Activated naive CD4-positive, alpha-beta T cell (primary cell): Measurements from ENCODE around the gene ZNF829.
A peak's percentile ranks its signal among the peaks of the same experiment; 100 is the strongest.

Experiments
- DNase-seq, 4 experiments: peaks; one replicate each; lab custom pipeline; 2025; lab: John Stamatoyannopoulos, UW

The ZNF829 gene

DNA sequence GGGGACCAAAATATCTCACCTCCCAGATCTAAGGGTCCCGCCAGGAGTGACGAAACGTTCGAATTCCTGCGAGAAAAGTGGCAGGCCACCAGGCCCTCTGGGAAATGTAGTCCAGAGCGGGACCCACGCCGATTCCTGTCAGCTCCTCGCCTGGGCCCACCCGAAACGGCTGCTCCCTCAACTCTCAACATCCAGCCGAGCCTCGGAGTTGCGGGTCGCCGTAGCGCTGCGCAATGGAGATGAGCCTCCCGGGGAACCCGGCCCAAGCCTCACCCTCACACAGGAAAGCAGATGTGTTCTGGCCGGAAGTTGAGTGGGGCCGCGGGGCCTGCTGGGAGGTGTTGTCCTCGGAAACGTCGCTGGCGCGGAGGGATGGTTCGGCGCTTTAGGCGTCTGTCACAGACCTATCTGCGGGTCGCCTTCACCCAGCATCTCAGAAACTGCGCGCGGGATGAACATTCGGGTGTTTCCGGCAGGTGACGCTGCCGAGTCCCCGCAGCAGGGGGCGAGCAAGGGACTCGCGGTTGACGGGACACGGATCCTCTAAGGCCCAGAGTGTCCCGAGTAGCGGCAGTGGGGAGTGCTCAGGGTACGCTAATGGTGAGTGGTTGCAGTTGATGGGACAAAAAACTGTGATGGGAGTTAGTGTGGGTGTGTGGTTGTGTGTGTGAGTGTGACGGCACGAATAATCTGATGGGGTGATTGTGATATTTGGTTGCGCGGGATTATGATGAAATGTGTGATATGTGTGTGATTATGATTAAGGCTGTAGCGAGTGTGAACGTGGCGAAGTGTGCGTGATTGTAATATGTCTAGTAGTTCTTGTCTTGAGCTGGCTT, at the start of gene ZNF829, which contains the start of gene ZNF568:
Gene ZNF829 (minus strand): TSS at position 300 of the 839 bp plus-strand sequence. CDS start 1,124 bp downstream, outside the sequence.
Gene ZNF568 (plus strand): TSS at position 341 of the 839 bp plus-strand sequence. CDS start 6,439 bp downstream, outside the sequence.
- peak; percentile 75 to 87 (median 86) for DNase-seq

DNA sequence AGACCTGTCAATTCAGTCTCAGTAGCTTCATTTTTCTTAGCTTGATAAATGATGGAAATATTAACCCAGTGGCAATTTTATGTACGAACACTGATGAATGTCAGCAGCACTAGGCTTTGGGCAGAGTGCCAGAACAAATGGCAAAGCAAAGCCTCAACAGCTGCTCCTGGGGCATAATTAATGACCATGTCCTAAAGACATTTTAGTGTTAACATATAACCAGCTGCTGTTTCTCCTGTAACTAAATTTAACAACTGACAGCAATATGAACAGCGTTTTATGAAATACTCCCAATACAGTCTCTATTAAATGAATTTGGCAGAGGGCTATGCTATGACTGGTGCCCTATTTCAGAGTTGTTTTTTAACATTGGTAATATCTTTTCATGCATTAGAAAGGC, 47.2 kb upstream of the ZNF829 start:
- DNase-seq = no peak

DNA sequence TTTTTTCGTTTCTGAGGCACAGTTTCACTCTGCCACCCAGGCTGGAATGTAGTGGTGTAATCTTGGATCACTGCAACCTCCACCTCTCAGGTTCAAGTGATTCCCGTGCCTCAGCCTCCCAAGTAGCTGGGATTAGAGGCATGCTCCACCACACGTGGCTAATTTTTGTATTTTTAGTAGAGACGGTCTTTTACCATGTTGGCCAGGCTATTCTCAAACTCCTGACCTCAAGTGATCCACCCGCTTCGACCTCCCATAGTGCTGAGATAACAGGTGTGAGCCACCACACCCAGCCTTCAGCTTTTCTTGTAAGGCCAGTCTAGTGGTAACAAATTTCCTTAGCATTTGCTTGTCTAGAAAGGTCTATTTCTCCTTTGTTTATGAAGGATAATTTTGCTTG, 46.3 kb upstream of the ZNF829 start:
- DNase-seq = no peak

DNA sequence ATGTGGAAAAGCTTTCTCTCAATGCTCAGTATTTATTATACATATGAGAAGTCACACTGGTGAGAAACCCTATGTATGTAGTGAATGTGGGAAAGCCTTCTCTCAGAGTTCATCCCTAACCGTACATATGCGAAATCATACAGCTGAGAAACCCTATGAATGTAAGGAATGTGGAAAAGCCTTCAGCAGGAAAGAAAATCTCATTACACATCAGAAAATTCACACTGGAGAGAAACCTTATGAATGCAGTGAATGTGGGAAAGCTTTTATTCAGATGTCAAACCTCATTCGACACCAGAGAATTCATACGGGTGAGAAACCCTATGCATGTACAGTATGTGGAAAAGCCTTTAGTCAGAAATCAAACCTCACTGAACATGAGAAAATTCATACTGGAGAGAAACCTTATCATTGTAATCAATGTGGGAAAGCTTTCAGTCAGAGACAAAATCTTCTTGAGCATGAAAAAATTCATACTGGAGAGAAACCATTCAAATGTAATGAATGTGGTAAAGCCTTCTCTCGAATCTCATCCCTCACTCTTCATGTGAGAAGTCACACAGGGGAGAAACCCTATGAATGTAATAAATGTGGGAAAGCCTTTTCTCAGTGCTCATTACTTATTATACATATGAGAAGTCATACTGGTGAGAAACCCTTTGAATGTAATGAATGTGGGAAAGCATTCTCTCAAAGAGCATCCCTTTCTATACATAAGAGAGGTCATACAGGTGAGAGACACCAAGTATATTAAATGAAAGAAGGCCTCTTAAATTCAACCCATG, 34.4 kb upstream of the ZNF829 start:
- no peak for DNase-seq

DNA sequence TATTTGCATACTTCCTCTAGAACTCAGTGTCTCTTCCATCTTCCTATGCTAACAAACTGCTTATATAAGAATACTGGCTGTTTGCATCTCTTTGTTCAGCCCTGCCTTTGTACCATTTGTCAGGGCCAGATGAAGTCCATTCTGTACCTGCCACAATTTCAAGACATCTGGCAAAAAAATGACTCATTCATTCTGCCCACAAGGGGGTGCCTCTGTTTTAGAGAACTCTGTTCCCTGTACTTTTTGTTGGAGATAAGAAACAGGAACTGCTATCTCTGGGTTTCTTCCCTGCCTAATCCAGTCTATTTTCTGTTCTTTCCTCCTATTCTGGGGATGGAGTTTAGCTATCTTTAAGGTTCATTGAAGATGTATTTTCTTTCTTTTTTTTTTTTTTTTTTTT, 23.1 kb upstream of the ZNF829 start:
- DNase-seq = no peak

DNA sequence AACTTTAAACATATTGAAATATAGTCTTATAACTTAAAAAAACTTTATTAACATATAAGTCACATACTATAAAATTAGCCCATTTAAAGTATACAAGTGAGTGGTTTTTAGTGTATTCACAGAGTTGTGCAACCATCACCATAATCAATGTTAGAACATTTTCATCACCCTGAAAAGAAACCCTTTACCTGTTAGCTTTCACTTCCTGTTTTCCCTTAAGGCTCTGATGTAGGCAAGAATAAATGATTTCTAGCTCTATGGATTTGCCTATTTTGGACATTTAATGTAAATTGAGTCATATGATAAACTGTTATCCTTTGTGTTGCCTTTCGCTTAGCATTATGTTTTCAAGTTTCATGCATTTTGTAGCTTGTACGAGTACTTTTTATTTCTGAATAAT, 15.6 kb upstream of the ZNF829 start:
- DNase-seq = no peak

DNA sequence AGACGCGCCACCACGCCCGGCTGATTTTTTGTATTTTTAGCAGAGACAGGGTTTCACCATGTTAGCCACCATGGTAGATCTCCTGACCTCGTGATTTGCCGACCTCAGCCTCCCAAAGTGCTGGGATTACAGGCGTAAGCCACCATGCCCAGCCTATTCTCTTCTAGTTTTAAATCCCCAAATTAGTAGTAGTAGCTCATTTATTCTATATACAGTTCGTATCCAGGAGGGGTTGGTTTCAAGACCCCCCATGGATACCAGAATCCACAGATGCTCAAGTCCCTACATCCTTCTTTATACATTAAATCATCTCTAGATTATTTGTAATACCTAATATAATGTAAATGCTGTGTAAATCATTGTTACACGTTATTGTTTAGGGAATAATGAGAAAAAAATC, 2.0 kb upstream of the ZNF829 start:
- DNase-seq = no peak

DNA sequence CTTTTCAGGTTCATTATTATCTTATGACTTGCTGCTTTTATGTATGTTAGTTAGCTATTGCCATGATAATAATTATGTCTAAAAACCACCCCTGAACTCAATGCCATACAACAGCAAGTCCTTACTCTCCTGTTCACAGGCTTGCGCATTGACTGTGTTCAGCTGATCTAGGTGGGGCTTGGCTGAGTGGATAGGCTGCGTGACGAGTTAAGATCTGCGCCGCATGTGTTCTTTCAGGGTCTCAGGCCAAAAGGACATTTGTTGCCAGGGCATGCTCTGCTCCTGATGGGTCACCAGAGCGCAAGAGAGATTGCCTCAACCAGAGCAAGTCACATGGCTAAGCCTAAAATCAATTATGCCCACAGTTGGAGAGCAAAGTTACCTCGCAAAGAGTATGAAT, 900 bp upstream of the ZNF829 start:
- no peak for DNase-seq

DNA sequence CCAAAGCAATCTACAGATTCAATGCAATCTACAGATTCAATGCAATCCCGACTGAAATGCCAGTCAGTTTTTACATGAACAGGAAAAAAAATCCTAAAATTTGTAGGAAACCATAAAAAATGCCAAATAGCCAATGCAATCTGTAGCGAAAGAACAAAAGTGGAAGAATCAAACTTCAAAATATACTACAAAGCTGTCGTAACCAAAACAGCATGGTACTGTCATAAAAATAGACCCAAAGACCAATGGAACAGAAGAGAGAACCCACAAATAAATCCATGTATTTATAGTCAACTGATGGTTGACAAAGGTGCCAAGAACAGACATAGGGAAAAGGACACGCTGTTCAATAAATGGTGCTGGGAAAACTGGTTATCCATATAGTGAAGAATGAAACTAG, 17.7 kb downstream of the ZNF829 start:
- no peak for DNase-seq

DNA sequence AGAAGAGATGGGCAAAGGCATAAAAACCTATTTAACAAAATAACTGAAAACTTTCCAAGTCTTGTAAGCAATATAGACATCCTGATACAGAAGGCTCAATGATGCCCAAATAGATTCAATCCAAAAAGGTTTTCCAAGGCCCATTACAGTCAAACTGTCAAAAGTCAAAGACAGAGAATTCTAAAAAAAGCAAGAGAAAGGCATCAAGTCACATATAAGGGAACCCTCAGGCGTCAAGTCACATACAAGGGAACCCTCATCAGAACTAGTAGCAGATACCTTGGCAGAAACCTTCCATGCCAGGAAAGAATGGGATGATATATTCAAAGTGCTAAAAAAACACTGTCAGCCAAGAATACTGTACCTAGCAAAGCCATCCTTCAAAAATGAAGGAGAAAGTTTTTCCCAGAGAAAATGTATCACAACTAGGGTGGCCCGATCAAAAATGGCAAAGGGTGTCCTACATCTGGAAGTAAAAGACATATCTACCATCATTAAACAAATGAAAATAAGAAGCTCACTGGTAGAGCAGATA, 21.2 kb downstream of the ZNF829 start:
- DNase-seq = no peak

DNA sequence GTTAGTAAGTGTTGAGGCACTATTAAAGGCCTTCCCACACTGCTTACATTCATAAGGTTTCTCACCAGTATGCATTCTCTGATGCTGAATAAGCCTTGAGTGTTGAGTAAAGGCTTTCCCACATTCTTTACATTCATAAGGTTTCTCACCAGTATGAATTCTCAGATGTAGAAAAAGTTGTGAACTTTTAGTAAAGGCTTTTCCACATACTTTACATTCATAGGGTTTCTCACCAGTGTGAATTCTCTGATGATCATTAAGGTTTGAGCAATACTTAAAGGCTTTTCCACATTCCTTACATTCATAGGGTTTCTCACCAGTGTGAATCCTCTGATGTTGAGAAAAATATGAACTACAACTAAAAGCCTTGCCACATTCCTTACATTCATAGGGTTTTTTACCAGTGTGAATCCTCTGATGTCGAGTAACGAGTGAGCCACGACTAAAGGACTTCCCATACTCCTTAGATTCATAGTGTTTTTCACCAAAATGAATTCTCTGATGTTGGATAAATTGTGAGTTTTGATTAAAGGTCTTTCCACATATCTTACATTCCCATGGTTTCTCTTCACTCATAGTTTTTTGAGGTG, 24.2 kb downstream of the ZNF829 start:
- no peak for DNase-seq

DNA sequence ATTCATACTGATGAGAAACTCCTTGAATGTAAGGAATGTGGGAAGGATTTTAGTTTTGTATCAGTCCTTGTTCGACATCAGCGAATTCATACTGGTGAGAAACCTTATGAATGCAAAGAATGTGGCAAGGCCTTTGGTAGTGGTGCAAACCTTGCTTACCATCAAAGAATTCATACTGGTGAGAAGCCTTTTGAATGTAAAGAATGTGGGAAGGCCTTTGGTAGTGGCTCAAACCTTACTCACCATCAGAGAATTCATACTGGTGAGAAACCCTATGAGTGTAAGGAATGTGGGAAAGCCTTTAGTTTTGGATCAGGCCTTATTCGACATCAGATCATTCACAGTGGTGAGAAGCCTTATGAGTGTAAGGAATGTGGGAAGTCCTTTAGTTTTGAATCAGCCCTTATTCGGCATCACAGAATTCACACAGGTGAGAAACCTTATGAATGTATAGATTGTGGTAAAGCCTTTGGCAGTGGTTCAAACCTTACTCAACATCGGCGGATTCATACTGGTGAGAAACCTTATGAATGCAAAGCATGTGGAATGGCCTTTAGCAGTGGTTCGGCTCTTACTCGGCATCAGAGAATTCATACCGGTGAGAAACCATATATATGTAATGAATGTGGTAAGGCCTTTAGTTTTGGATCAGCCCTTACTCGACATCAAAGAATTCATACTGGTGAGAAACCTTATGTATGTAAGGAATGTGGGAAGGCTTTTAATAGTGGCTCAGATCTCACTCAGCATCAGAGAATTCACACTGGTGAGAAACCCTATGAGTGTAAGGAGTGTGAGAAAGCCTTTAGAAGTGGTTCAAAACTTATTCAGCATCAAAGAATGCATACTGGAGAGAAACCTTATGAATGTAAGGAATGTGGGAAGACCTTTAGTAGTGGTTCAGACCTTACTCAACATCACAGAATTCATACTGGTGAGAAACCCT, 38.8 kb downstream of the ZNF829 start:
- no peak for DNase-seq

DNA sequence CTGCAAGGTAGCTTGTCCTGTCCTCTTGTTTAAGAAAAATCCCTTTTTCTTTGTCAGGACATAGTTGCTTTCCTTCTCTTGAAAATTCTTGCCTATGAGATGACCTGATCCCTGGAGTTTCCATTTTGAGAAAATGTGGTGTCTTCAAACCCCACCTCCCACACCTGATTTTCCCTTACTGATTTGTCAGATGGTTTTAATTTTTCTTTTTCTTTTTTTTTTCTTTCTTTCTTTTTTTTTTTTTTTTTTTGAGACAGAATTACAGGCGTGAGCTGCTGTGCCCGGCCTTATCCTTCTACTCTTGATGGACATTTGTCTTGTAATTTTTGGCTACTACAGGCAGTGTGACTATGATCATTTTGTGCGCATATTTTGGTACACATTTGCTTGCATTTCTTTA, 64.2 kb downstream of the ZNF829 start:
- DNase-seq = no peak

DNA sequence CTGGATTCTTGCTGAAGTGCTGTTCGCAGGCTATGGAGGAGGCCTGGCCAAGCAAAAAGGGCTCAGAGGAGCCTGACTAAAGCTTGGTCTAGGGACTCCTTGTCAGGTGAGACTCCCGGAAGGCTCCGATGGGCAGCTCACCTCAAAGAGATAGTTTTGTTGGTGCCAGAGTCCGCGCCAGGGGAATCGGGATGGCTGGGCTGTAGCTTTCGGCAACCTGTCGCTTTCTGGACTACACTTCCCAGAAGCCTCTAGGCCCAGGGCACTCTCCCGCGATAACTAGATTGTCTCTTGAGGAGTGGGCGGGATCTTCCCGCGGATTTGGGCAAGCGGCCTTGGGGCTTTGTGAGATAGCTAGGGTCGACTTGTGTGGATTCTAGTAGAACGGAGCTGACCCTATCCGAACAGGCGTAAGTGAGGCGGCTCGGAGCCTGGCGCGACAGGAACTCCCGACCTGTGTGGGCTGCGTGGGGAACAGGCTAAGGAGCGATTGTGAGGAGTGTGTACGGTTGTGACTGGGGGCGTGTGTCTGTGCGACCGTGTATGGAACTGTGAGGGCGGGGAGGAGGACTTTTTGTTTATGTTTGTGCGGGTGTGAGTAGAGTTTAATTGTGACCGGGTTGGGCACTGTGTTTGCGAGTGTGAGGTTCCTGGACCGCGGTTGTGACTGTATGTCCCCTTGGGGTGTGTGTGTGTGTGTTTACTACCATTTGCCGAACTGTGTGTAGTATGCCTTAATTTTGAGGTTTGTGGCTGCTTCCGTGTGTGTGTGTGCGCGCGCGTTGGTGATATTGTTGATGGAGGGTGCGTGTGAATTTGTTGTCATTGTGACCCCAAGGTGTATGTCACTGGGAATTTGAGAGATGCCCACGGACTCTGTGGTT, 65.3 kb downstream of the ZNF829 start, which contains the start of gene ZNF345:
Gene ZNF345 (plus strand): TSS at position 318 of the 884 bp plus-strand sequence. CDS start 25,955 bp downstream, outside the sequence.
- peak; percentile 45 to 73 (median 52) for DNase-seq

DNA sequence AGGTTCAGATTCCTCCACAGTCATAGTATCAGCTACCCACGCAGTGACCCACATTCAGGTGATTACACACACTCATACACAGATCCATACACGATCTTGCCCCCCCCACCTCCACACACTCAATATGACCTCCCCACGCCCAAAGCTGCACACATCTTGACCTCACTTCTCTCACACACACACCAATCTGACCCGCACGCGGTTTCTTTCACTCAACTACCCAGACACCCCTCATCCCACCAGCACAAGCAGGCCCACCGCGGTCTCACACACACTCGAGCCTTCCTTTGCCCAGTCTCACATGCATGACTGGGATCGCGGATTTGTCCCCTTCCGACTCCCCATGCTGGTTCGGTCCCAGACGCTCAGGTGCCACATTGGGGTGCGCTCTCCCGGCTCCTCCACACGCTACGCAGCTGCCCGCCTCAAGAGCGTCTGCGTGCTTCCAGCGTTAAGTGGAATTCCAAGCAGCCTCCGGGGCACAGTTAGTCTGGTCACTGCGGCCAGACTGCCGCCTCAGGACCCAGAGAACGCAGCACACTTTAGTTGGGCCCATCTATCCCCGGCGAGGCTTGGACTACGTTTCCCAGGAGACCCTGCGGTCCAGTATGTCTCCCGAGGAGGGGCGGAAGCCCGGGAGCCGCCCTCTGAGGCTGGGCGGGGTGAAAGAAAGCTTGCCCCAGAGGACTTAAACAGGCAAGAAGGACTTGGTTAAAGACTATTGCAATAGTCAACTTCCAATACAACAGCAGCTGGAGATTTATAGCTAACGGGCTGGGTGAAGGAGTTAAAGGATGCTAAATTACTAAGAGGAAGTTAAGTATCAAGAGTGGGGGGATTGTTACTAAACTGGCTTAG, 66.2 kb downstream of the ZNF829 start:
- peak; percentile 45 to 82 (median 70) for DNase-seq

DNA sequence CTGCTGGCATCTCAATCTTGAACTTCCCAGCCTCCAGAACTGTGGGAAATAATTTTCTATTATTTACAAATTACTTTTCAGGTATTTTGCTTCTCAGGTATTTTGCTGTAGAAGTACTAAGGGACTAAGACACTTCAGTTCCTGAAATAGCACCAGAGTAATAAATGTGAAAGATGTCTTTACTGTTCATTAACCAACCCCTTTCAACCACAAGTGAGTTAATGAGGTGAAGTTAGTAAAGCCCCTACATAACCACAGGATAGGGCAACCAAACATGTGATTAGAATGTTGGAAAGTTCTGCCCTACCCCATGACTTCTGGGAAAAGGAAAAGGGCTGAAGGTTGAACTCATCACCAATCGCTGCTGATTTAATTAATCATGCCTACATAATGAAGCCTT, 68.1 kb downstream of the ZNF829 start:
- no peak for DNase-seq

DNA sequence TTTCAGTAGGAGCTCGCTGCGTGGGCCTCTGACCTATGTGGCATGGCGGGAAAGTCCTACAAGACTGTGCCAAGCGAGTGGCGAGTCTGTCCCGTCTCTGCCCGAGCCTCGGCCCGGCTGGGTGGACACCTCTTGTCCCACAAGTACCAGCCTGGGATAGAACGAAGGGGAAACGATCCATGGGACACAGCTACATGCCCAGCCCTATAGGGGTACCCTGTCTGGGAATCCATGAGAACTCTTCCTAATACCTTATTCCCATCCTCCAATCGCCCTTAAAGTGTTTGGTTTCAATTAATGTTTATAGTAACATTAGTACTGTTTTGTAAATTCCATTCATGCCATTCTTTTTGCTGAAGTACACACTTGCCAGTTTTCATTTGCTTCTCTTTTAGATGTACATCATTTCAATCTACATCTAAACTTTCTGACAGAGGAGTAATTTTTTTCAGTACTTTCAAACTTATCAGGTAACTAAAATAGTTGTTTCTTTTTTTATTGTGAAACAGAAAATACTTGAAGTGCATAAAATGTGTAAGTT, 77.2 kb downstream of the ZNF829 start:
- DNase-seq = no peak
